A549 (cell line): Measurements from ENCODE around the gene BORCS6. TPM values are rescaled to one million over a fixed set of nuclear protein-coding genes. Genes with fewer than 3 reads are reported as not detected.

Experiments used
- ATAC-seq, 2 experiments: fragments of 200-7000 bp in 1 of 2; fragments of >200 bp in 1 of 2; cut with Nextera tagmentation in 1 of 2; cut with Tn5 transposase in 1 of 2; 3 replicates each; pipeline versions ENCODE4 v1.8.0 to v1.9.1; 2018 to 2020; ENCODE audit warnings: mild to moderate bottlenecking in 1 of 2, moderate library complexity in 1 of 2
- CTCF ChIA-PET: fragments of 300-600 bp; sonication (Branson Sonifier 250); formaldehyde crosslinking; extraction: SDS; loops from one replicate; lab custom pipeline; 2021; ENCODE audit warnings: antibody characterized with exemption, inconsistent platforms; lab: Yijun Ruan, JAX
- POLR2A ChIA-PET: fragments of 350-600 bp; formaldehyde crosslinking; extraction: SDS; loops from one replicate; lab custom pipeline; 2021; ENCODE audit warnings: antibody characterized with exemption, inconsistent platforms; lab: Yijun Ruan, JAX
- DNase-seq, 2 experiments: peaks; one replicate each; pipeline versions ENCODE4 v3.0.0 to v3.0.0-alpha.2; 2011 to 2016; ENCODE audit warnings: low read depth in 1 of 2, low spot score in 1 of 2
- FAIRE-seq: peaks from 2 replicates; lab custom pipeline; 2011; peaks lifted over from hg19 to GRCh38; lab: Jason Lieb, UNC
- H3K27ac ChIP-seq, 2 experiments: fragments of >200 bp; sonication (Bioruptor Twin); formaldehyde crosslinking; 3 replicates each; pipeline ENCODE4 v1.5.1; 2016 to 2017
- H3K4me1 ChIP-seq: fragments of >200 bp; sonication (Bioruptor Twin); formaldehyde crosslinking; 3 replicates; pipeline ENCODE4 v1.6.1; 2016
- H3K4me2 ChIP-seq: fragments of >200 bp; sonication (Bioruptor Twin); formaldehyde crosslinking; 3 replicates; pipeline ENCODE4 v1.6.1; 2016
- H3K4me3 ChIP-seq: fragments of >200 bp; sonication (Bioruptor Twin); formaldehyde crosslinking; 3 replicates; pipeline ENCODE4 v1.5.1; 2016
- H3K9me3 ChIP-seq: fragments of >200 bp; sonication (Bioruptor Twin); formaldehyde crosslinking; 3 replicates; pipeline ENCODE4 v1.6.1; 2016
- BHLHE40 ChIP-seq: IDR thresholded peaks from 2 replicates; pipeline ENCODE4 v1.6.1; 2012; ENCODE audit warnings: low read depth, low read length, inconsistent platforms
- CEBPB ChIP-seq, 2 experiments: fragments of >200 bp in 1 of 2; sonication (Bioruptor Twin) in 1 of 2; formaldehyde crosslinking in 1 of 2; IDR thresholded peaks; 2 replicates each; pipeline ENCODE4 v1.6.1; 2012 to 2016
- CHD4 ChIP-seq: fragments of 200-600 bp; sonication (generic); IDR thresholded peaks from 2 replicates; pipeline ENCODE4 v1.6.1; 2016; ENCODE audit warnings: antibody characterized with exemption, mild to moderate bottlenecking, borderline replicate concordance
- ESRRA ChIP-seq: fragments of 150-350 bp; IDR thresholded peaks from 2 replicates; pipeline ENCODE4 v1.6.1; 2014; ENCODE audit warnings: mild to moderate bottlenecking, low read length, borderline replicate concordance
- FOSB ChIP-seq: fragments of 250-450 bp; sonication (Bioruptor Pico); IDR thresholded peaks from 2 replicates; pipeline ENCODE4 v1.5.0; 2020; ENCODE audit warnings: mild to moderate bottlenecking, moderate library complexity
- FOXS1 ChIP-seq: fragments of 250-450 bp; sonication (Bioruptor Pico); IDR thresholded peaks from 2 replicates; pipeline ENCODE4 v1.5.0; 2020; ENCODE audit warnings: mild to moderate bottlenecking, moderate library complexity
- HEYL ChIP-seq: fragments of 250-450 bp; sonication (Bioruptor Pico); IDR thresholded peaks from 2 replicates; pipeline ENCODE4 v1.8.0; 2021; ENCODE audit warnings: mild to moderate bottlenecking, moderate library complexity
- JUN ChIP-seq, 2 experiments: fragments of >200 bp; sonication (Bioruptor Twin); formaldehyde crosslinking; IDR thresholded peaks; 2 replicates in 1 of 2; 3 replicates in 1 of 2; pipeline ENCODE4 v1.6.1; 2016 to 2017
- MAFK ChIP-seq: fragments of 450-650 bp; IDR thresholded peaks from 2 replicates; pipeline ENCODE4 v1.6.1; 2014; ENCODE audit not compliant: partially characterized antibody
- POLR2A ChIP-seq: IDR thresholded peaks from 2 replicates; pipeline ENCODE4 v1.6.1; 2012; ENCODE audit warnings: mild to moderate bottlenecking, low read length
- RAD21 ChIP-seq, 2 experiments: fragments of >200 bp in 1 of 2; sonication (Bioruptor Twin) in 1 of 2; formaldehyde crosslinking in 1 of 2; IDR thresholded peaks in 1 of 2; conservative IDR thresholded peaks in 1 of 2; 2 replicates in 1 of 2; 3 replicates in 1 of 2; pipeline ENCODE4 v1.6.1; 2012 to 2018; ENCODE audit warnings: inconsistent platforms in 1 of 2
- RARB ChIP-seq: fragments of 250-450 bp; sonication (Bioruptor Pico); IDR thresholded peaks from 2 replicates; pipeline ENCODE4 v1.8.0; 2021; ENCODE audit warnings: mild to moderate bottlenecking, moderate library complexity
- RCOR1 ChIP-seq: fragments of 150-350 bp; IDR thresholded peaks from 2 replicates; pipeline ENCODE4 v1.6.1; 2014; ENCODE audit warnings: antibody characterized with exemption, low read length, low read depth
- RFX5 ChIP-seq: fragments of 450-650 bp; IDR thresholded peaks from 2 replicates; pipeline ENCODE4 v1.7.1; 2014; ENCODE audit warnings: antibody characterized with exemption, mild to moderate bottlenecking, moderate library complexity
- TP53 ChIP-seq: fragments of 250-450 bp; sonication (Bioruptor Pico); IDR thresholded peaks from 2 replicates; pipeline ENCODE4 v1.5.0; 2021; ENCODE audit warnings: mild to moderate bottlenecking, moderate library complexity
- ZFP36 ChIP-seq: fragments of 450-650 bp; IDR thresholded peaks from 2 replicates; pipeline ENCODE4 v1.6.1; 2014; ENCODE audit warnings: borderline replicate concordance; ENCODE audit not compliant: partially characterized antibody
- WGBS: methylation state at CpG from one replicate; pipeline ENCODE4 v1.1.6; 2017; ENCODE audit errors: missing lambda C conversion rate; 5-methylcytosine and 5-hydroxymethylcytosine counted together
- polyA plus RNA-seq, 4 experiments: library from polyadenylated mRNA; depleted of rRNA in 3 of 4; stranded (reverse); fragments of >200 nt; fragmentation: RNase III in 1 of 4; extraction: RNeasy Plus Mini Kit Qiagen cat#74134 plus additional on column Dnase treatment in 1 of 4; gene quantifications; 2 replicates in 3 of 4; 3 replicates in 1 of 4; pipeline ENCODE4 v1.2.3, GENCODE V29; 2011 to 2017
- TF ChIP-seq, protein P1 (sequence below): IDR thresholded peaks from 2 replicates; pipeline ENCODE4 v1.6.1; 2012
- TF ChIP-seq, protein P2 (sequence below): fragments of 450-650 bp; IDR thresholded peaks from 2 replicates; pipeline ENCODE4 v1.6.1; 2014; ENCODE audit warnings: antibody characterized with exemption
- TF ChIP-seq, protein P3 (sequence below): fragments of >200 bp; sonication (Bioruptor Twin); formaldehyde crosslinking; IDR thresholded peaks from 2 replicates; pipeline ENCODE4 v1.6.1; 2016
- TF ChIP-seq, protein P4 (sequence below): fragments of 150-350 bp; IDR thresholded peaks from 2 replicates; pipeline ENCODE4 v1.6.1; 2014; ENCODE audit warnings: low read depth, mild to moderate bottlenecking, low read length
- TF ChIP-seq, protein P5 (sequence below): fragments of >200 bp; sonication (Bioruptor Twin); formaldehyde crosslinking; IDR thresholded peaks from 3 replicates; pipeline ENCODE4 v1.5.1; 2016
- TF ChIP-seq, protein P6 (sequence below): IDR thresholded peaks from 2 replicates; pipeline ENCODE4 v1.6.1; 2012

BORCS6 gene
- polyA plus RNA-seq, 2 of the 4 experiments (the other 2 are of a cell fraction) = 3.0 to 6.6 TPM

DNA sequence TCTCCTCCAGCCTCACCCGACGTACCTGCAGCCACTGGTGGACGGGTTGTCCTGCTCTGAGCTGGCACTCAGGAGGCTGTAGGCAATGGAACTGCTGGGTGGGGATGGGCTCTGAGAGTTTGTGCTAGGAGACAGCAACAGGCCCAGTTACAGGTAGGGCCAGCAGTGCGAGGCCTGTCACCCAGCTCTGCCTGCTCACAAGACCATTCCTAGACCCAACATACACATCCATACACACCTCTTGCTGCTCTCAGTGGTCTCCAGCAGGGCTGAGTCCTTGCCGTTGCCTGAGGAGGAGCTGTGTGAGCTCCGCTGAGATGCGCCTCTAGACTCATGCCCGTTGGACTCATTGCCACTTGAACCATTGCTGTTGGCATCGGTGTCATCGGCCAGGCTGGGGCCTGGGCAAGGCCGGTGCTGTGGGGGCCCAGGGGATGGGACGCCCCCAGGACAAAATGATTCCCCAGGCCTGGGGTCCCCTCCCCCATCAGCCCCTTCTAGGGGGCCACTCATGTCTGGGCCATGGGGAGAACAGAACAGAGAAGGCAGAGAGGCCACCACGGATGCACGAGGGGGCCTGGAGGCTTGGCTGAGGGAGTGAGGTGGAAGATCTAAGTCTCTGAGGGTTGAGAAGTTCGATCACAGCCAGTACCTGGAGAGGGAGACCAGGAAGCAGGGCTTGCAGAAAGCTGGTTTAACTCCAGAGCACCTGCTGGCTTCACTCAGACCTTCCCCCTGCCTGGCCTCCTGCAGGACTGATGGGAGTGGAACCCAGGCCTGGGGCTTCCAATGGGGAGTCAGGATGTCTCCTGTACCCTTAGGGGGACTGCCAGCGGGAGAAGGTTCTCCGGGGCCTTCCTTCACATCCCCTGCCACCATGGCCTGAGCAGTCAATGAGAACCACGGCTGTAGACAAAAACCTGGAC, 39.5 kb downstream of the BORCS6 start:
- Histone ChIP-seq H3K4me3 (no peak overlapping the region), H3K4me1 (peaks cover 37% of the 10 kb centered on the region)
- TF ChIP-seq, protein P1, sequence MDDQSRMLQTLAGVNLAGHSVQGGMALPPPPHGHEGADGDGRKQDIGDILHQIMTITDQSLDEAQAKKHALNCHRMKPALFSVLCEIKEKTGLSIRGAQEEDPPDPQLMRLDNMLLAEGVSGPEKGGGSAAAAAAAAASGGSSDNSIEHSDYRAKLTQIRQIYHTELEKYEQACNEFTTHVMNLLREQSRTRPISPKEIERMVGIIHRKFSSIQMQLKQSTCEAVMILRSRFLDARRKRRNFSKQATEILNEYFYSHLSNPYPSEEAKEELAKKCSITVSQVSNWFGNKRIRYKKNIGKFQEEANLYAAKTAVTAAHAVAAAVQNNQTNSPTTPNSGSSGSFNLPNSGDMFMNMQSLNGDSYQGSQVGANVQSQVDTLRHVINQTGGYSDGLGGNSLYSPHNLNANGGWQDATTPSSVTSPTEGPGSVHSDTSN = no peak
- TF ChIP-seq CHD4 = no peak
- TF ChIP-seq RARB (CRISPR knock-in tag) = no peak
- TF ChIP-seq, protein P2, sequence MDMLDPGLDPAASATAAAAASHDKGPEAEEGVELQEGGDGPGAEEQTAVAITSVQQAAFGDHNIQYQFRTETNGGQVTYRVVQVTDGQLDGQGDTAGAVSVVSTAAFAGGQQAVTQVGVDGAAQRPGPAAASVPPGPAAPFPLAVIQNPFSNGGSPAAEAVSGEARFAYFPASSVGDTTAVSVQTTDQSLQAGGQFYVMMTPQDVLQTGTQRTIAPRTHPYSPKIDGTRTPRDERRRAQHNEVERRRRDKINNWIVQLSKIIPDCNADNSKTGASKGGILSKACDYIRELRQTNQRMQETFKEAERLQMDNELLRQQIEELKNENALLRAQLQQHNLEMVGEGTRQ = no peak
- no peak for TF ChIP-seq MAFK
- TF ChIP-seq POLR2A = no peak
- TF ChIP-seq JUN (IDR thresholded peaks at IDR 0.05) = no peak
- TF ChIP-seq TP53 (CRISPR knock-in tag) = no peak
- TF ChIP-seq, protein P3, sequence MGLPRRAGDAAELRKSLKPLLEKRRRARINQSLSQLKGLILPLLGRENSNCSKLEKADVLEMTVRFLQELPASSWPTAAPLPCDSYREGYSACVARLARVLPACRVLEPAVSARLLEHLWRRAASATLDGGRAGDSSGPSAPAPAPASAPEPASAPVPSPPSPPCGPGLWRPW = no peak
- TF ChIP-seq, protein P4, sequence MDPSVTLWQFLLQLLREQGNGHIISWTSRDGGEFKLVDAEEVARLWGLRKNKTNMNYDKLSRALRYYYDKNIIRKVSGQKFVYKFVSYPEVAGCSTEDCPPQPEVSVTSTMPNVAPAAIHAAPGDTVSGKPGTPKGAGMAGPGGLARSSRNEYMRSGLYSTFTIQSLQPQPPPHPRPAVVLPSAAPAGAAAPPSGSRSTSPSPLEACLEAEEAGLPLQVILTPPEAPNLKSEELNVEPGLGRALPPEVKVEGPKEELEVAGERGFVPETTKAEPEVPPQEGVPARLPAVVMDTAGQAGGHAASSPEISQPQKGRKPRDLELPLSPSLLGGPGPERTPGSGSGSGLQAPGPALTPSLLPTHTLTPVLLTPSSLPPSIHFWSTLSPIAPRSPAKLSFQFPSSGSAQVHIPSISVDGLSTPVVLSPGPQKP = no peak
- no peak for TF ChIP-seq RFX5
- no peak for TF ChIP-seq HEYL (CRISPR knock-in tag)
- TF ChIP-seq CEBPB (IDR thresholded peaks at IDR 0.05) = no peak
- TF ChIP-seq, all 56 proteins: peak for 0
- H3K27ac ChIP-seq = no peak overlapping the region; a peak in 1 of 6 replicates
- POLR2A ChIA-PET = no interaction called here
- CTCF ChIA-PET = interaction anchor here (1.2 to 26.5 kb wide), 5 partner anchors 3 to 71 kb away, joined by 4 to 601 read pairs (median 4); partner anchors contain the start of genes PER1 and VAMP2
- WGBS = 93% methylated on average over 18 of the region's 18 CpGs
- no peaks in the 10 kb centered on the region for H3K9me3 ChIP-seq
- no peak for ATAC-seq
- FAIRE-seq = no peak
- no peak for DNase-seq
- H3K4me2 ChIP-seq = peak overlapping the region; percentile 78; the same call in 1 of the 3 replicates

DNA sequence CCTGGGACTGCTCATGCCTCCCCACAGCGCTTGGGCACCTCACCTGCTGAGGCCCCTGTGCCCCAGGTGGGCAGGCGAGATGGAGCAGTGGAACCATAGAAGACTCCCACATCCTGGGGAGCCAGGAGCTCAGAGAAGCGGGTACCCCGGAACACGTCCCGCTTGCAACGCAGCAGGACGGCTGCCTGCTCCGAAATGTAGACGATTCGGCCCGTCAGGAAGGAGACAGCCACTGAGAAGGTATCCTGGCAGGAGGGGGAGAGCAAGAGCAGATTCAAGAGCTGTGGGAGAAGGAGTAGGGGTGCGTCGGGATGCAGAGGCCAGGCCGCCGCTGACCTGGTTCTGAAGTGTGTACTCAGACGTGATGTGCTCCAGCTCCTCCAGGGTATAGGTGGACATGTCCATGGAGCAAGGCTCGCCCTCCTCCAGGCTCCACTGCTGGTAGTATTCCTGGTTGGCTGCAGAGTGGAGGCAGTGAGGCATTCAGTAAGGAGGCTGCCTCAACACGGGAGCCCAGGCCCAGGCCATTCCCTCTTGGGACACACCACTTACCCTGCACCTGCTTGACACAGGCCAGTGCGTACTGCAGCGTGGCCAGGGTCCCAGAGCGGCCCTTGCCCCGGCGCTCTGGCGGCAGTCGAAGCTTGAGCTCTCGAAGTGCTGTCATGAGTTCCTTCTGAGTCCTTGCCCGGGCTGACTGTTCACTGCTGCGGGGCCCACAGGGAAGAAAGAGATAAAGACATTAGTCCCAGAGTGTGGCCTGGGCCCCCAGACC, 40.4 kb downstream of the BORCS6 start:
- ChIA-PET CTCF (interaction anchor here (1.2 to 26.5 kb wide), 5 partner anchors 3 to 70 kb away, joined by 4 to 601 read pairs (median 8); partner anchors contain the start of genes HES7, PER1 and VAMP2), POLR2A (interaction anchor here (0.6 kb wide), 1 partner anchor 12 kb away, joined by 3 read pairs; no protein-coding TSS in a partner anchor)
- ATAC-seq = no peak
- FAIRE-seq = no peak
- DNase-seq = no peak
- Histone ChIP-seq H3K9me3 (no peaks in the 10 kb centered on the region), H3K27ac (no peak overlapping the region), H3K4me1 (peaks cover 29% of the 10 kb centered on the region), H3K4me2 (no peak overlapping the region), H3K4me3 (no peak overlapping the region)
- TF ChIP-seq MAFK (no peak), RARB (CRISPR knock-in tag) (no peak), CEBPB (IDR thresholded peaks at IDR 0.05) (no peak), RCOR1 (no peak), ZFP36 (no peak), POLR2A (no peak), BHLHE40 (no peak), FOXS1 (CRISPR knock-in tag) (no peak), RAD21 (conservative IDR thresholded peaks at IDR 0.05 in 1 of 2, IDR thresholded peaks at IDR 0.05 in 1 of 2) (no peak), ESRRA (no peak), FOSB (no peak)
- TF ChIP-seq, protein P5, sequence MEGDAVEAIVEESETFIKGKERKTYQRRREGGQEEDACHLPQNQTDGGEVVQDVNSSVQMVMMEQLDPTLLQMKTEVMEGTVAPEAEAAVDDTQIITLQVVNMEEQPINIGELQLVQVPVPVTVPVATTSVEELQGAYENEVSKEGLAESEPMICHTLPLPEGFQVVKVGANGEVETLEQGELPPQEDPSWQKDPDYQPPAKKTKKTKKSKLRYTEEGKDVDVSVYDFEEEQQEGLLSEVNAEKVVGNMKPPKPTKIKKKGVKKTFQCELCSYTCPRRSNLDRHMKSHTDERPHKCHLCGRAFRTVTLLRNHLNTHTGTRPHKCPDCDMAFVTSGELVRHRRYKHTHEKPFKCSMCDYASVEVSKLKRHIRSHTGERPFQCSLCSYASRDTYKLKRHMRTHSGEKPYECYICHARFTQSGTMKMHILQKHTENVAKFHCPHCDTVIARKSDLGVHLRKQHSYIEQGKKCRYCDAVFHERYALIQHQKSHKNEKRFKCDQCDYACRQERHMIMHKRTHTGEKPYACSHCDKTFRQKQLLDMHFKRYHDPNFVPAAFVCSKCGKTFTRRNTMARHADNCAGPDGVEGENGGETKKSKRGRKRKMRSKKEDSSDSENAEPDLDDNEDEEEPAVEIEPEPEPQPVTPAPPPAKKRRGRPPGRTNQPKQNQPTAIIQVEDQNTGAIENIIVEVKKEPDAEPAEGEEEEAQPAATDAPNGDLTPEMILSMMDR = no peak
- TF ChIP-seq, protein P6, sequence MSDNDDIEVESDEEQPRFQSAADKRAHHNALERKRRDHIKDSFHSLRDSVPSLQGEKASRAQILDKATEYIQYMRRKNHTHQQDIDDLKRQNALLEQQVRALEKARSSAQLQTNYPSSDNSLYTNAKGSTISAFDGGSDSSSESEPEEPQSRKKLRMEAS = no peak
- WGBS = 93% methylated on average over 29 of the region's 29 CpGs
